K562 (cell line): ENCODE data around the gene GLT1D1.

ENCODE experiments used
- ADNP ChIP-seq: fragments of 200-800 bp; sonication (Bioruptor generic); IDR thresholded peaks from 2 replicates; pipeline ENCODE4 v1.6.1; 2016; ENCODE audit warnings: missing genetic modification characterization, missing compliant biosample characterization
- CHCHD3 ChIP-seq: fragments of 250-450 bp; sonication (Bioruptor Pico); IDR thresholded peaks from 2 replicates; pipeline ENCODE4 v2.1.2; 2022; ENCODE audit warnings: mild to moderate bottlenecking
- ETV6 ChIP-seq, 3 experiments: fragments of 150-350 bp in 1 of 3; sonication (generic) in 1 of 3; formaldehyde crosslinking in 1 of 3; IDR thresholded peaks; 2 replicates each; pipeline versions ENCODE4 v1.6.1 to v1.8.0; 2014 to 2022; ENCODE audit warnings: borderline replicate concordance in 2 of 3, low read depth in 2 of 3, antibody characterized with exemption in 1 of 3, low read length in 1 of 3, mild to moderate bottlenecking in 1 of 3, missing genetic modification reagents in 1 of 3
- GABPA ChIP-seq: fragments of 200-800 bp; sonication (Bioruptor generic); conservative IDR thresholded peaks from 2 replicates; pipeline ENCODE4 v1.6.1; 2016; ENCODE audit warnings: low read depth, missing genetic modification characterization, missing compliant biosample characterization
- KAT8 ChIP-seq: fragments of 450-650 bp; IDR thresholded peaks from 2 replicates; pipeline ENCODE4 v1.6.1; 2016; ENCODE audit warnings: low read depth, mild to moderate bottlenecking
- MECOM ChIP-seq: fragments of 250-450 bp; sonication (Bioruptor Pico); IDR thresholded peaks from 2 replicates; pipeline ENCODE4 v1.8.0; 2022; ENCODE audit warnings: inconsistent platforms
- NCOA2 ChIP-seq, 2 experiments: fragments of 450-650 bp; IDR thresholded peaks; 2 replicates each; pipeline ENCODE4 v1.6.1; 2018; ENCODE audit warnings: mild to moderate bottlenecking in 2 of 2, moderate library complexity in 1 of 2; ENCODE audit not compliant: partially characterized antibody in 2 of 2
- NR3C1 ChIP-seq: sonication (generic); formaldehyde crosslinking; IDR thresholded peaks from 2 replicates; pipeline ENCODE4 v1.8.1; 2022; ENCODE audit warnings: missing genetic modification reagents
- POLR3G ChIP-seq: IDR thresholded peaks from 2 replicates; pipeline ENCODE4 v1.6.1; 2011; ENCODE audit not compliant: insufficient read length, insufficient replicate concordance; ENCODE audit errors: extremely low read depth
- RAD51 ChIP-seq: fragments of 450-650 bp; IDR thresholded peaks from 2 replicates; pipeline ENCODE4 v1.7.1; 2016; ENCODE audit warnings: low read depth, mild to moderate bottlenecking, borderline replicate concordance
- TBL1XR1 ChIP-seq, 2 experiments: IDR thresholded peaks; 2 replicates each; pipeline ENCODE4 v1.6.1; 2012; ENCODE audit warnings: improper control_type of control experiment in 2 of 2, low read length in 2 of 2, mild to moderate bottlenecking in 1 of 2
- TF ChIP-seq, protein P1 (sequence below): fragments of 250-450 bp; sonication (Bioruptor Pico); IDR thresholded peaks from 2 replicates; pipeline ENCODE4 v1.5.0; 2020; ENCODE audit warnings: mild to moderate bottlenecking, borderline replicate concordance

DNA sequence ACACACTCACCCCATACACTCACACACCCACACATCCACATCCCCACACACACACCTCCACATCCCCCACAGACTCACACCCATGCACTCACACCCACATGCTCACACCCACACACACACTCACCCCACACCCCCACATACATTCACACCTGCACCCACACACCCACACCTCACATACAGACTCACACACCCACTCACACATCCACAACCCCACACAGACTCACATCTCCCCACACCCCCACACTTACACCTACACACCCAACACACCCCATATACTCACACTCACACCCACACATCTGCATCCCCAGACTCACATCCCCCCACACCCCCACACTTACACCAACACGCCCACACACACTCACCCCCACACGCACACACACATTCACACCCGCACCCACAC, 171.8 kb downstream of the GLT1D1 start:
- TF ChIP-seq POLR3G (no peak), ADNP (no peak), GABPA (no peak), MECOM (CRISPR knock-in tag) (no peak), TBL1XR1 (IDR thresholded peaks at IDR 0.05; ENCODE audit: low read length in 2 of 2) (no peak), KAT8 (no peak), RAD51 (no peak), CHCHD3 (CRISPR knock-in tag) (no peak), NCOA2 (IDR thresholded peaks at IDR 0.05; ENCODE audit: partially characterized antibody in 2 of 2) (no peak), NR3C1 (no peak), ETV6 (IDR thresholded peaks at IDR 0.05; ENCODE audit: borderline replicate concordance in 1 of 2, low read depth in 2 of 2, low read length in 1 of 2) (no peak), ETV6 (CRISPR knock-in tag; IDR thresholded peaks at IDR 0.05; ENCODE audit: borderline replicate concordance) (no peak)
- TF ChIP-seq, protein P1, sequence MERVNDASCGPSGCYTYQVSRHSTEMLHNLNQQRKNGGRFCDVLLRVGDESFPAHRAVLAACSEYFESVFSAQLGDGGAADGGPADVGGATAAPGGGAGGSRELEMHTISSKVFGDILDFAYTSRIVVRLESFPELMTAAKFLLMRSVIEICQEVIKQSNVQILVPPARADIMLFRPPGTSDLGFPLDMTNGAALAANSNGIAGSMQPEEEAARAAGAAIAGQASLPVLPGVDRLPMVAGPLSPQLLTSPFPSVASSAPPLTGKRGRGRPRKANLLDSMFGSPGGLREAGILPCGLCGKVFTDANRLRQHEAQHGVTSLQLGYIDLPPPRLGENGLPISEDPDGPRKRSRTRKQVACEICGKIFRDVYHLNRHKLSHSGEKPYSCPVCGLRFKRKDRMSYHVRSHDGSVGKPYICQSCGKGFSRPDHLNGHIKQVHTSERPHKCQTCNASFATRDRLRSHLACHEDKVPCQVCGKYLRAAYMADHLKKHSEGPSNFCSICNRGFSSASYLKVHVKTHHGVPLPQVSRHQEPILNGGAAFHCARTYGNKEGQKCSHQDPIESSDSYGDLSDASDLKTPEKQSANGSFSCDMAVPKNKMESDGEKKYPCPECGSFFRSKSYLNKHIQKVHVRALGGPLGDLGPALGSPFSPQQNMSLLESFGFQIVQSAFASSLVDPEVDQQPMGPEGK: no peak
